Measurements from ENCODE around the gene COX18.

Gene COX18

DNA sequence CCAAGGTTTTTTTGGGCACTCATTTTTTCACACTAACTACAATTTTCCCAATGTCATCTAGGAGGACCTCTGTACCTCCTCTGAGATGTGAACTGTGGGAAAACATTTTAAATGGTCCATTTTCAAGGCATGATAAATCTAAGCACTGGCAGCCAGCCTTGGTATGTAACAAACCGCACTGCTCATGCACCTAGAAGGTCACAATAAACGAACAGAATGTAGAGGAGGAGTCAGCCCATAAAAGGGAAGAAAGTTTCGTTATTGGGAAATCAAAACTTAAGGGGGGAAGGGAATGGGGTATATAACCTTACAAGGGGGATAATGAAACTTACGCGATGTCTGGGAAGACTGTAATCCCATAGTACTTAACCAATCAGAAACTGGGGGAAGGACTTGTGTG, 16.4 kb downstream of the COX18 start:
- DNase-seq (ENCODE audit: low read depth), result no peak

GRCh38 chr4:73051625-73052024, 17.9 kb downstream of the COX18 start:
- DNase-seq (ENCODE audit: low read depth), result no peak

DNA sequence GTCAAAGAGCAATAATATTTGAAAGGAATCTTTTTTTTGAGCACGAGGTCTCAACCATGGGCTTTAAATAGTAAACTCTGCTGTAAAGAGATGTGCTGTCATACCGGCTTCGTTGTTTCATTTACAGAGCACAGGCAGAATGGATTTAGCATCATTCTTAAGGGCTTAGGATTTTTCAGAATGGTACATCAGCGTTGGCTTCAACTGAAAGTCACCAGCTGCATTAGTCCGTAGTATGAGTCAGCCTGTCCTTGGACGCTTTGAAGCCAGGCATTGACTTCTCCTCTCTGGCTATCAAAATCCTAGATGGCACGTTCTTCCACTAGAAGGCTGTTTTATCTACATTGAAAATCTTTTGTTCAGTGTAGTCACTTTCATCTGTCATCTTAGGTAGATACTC, 23.6 kb downstream of the COX18 start:
- DNase-seq (ENCODE audit: low read depth), result no peak

GRCh38 chr4:73037057-73037456, 32.5 kb downstream of the COX18 start:
- DNase-seq (ENCODE audit: low read depth), result no peak

DNA sequence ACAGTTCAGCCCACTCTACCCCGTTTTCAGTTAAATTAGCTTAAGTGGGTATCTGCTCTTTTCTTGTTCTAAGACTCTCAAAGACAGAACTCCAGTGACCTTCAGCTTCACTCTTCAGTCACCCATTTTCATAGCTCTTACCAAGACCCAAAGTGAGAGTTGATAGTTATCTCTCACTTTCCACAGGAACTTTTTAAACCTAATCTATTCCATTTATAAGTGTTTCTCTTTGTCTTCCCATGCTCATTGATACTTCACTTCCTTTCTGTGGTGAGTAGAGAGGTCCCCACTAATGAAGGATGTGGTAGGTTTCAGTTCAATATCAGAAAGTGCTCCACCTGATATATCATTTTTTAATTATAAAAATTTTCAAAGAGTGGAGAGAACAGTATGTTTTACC, 33.4 kb downstream of the COX18 start:
- DNase-seq (ENCODE audit: low read depth), result no peak

- no peak for DNase-seq (ENCODE audit: low read depth)
These were observed 34.6 kb downstream of the COX18 start for GRCh38 chr4:73034896-73035295.

- no peak for DNase-seq (ENCODE audit: low read depth)
These were observed 40.9 kb downstream of the COX18 start for GRCh38 chr4:73028621-73029020.

DNA sequence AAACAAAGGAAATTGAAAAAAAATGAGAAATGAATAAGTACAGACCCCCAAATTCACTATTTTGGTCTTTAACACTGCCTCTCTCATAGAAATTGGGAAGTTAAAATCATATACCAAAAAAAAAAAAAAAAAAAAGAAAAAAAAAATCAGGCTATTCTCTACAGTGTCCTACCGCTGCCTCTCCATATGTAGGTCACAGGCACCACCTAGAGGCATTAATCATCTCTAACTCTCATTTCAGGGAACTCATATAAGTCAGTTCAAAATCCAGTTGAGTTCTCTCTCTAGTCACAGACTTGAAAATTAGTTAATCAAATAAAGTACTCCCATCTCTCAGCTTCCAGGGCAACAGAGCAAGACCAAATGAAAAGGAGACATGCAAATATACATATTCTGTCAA, 47.9 kb downstream of the COX18 start:
- DNase-seq (ENCODE audit: low read depth), result peak; percentile 42

DNA sequence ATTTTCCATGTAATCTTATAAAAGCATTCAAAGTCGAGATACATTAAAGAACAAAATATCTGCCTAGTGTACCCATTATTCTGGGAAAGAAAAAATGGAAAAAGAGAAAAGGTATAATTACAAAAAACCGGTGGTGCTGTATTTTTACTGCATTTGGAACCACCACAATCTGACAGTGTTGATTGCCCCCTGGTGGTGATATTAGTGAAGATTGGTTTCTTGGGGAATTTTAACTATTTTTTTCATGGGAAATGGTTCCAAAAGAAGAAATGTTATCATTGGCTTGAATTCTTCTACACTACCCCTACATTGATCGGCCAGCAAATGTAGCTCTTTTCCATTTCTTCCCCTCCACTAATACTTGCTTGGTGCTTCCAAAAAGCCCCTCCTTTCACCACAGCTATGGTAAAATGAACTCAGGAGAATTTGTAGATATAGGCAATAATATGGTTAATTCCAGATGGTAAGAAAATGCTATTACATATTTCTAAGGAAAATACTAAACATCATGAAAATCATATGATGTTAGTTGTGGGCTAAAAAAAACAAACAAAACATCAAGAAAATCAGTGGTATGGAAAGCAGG, 50.0 kb downstream of the COX18 start:
- peak; percentile 30 for DNase-seq (ENCODE audit: low read depth)

- DNase-seq (ENCODE audit: low read depth), result no peak
These were observed 50.9 kb downstream of the COX18 start for GRCh38 chr4:73018595-73018994.

DNA sequence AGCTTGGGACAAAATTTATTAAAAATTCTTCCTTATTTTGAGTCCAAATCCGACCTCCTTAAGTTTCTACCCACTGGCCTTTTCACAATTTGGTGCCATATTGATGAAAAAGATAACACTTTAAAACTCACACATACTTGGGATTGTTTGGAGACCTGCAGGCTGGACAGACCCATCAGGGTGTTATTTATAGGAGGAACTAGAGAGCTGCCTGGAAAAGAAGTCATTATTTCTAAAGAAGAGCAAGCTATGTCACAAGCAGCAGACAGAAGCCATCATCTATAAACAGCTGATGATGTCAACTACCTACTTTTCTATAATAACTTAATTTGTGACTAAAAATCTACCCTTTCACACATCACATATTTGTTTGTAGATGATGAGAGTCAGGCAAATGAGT, 56.2 kb downstream of the COX18 start:
- no peak for DNase-seq (ENCODE audit: low read depth)

- DNase-seq (ENCODE audit: low read depth), result no peak
These were observed 56.8 kb downstream of the COX18 start for GRCh38 chr4:73012673-73013072.

DNA sequence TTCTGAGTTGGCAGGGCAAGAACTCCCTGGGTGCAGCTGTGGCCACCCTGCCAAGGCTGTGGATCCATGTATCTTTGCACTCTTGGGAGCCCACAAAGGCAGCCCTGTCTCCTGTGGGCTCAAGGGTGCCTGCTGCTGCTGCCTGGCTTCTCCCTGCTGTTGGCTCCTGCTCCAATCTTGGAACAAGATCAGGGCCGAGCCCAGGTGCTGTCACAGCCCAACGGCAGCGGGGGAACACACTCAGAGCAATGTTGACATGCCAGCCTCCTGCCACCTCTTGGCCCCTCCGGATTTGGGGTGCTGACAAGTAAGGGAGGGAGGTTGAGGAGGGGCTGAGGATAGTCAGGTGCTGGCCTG, 57.9 kb downstream of the COX18 start:
- DNase-seq (ENCODE audit: low read depth), result no peak

DNA sequence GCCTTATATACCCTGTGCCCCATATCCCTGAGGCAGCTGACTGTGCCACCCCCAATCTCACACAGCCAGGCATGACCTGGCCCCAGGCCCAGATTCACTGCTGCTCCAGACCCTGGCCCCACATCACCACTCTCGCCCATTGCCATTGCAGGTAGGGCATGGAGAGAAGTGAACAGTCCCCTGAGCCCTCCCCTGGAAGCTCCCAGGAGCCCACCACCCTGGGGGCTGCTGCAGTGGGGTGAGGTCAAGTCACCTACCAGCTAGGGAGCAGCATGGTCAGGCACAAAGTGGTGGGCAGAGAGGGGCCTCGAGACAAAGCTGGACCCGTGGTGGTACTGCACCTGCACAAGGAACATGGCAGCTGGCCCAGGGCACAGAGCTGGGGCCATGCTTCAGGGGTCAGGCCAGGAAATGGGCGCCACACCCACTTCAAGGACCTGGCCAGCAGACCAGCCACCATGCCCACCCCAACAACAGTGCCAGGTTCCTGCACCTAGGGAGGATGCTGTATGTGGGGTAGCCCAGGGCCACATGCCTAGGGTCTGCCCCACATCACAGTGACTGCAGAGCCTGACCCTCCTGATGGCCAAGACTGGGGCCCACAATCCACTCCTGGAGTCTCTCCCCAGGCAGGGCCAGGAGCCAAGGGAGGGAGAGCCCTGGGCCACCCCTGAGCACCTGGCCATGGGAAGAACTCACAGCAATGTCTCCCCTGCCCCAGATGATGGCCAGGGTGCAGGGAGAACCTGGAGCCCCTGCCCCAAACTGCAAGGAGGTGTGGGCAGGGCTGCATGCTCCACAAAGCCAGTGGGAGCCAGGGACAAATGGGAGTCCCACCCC, 58.5 kb downstream of the COX18 start:
- no peak for DNase-seq (ENCODE audit: low read depth)

- DNase-seq (ENCODE audit: low read depth), result no peak
These were observed 61.9 kb downstream of the COX18 start for GRCh38 chr4:73007526-73008100.

GRCh38 chr4:73006286-73006990, 63.1 kb downstream of the COX18 start:
- no peak for DNase-seq (ENCODE audit: low read depth)

GRCh38 chr4:73005514-73005913, 64.0 kb downstream of the COX18 start:
- no peak for DNase-seq (ENCODE audit: low read depth)
